Activated CD8-positive, alpha-beta memory T cell treated with anti-CD3 and anti-CD28 coated beads for 48 hours (primary cell): ENCODE results near the gene SH2D3C.

ENCODE experiments used
- DNase-seq, 3 experiments: peaks; one replicate each; pipeline ENCODE4 v3.0.0-alpha.2; 2020; ENCODE audit warnings: low read depth in 2 of 3, low spot score in 2 of 3

SH2D3C gene

DNA sequence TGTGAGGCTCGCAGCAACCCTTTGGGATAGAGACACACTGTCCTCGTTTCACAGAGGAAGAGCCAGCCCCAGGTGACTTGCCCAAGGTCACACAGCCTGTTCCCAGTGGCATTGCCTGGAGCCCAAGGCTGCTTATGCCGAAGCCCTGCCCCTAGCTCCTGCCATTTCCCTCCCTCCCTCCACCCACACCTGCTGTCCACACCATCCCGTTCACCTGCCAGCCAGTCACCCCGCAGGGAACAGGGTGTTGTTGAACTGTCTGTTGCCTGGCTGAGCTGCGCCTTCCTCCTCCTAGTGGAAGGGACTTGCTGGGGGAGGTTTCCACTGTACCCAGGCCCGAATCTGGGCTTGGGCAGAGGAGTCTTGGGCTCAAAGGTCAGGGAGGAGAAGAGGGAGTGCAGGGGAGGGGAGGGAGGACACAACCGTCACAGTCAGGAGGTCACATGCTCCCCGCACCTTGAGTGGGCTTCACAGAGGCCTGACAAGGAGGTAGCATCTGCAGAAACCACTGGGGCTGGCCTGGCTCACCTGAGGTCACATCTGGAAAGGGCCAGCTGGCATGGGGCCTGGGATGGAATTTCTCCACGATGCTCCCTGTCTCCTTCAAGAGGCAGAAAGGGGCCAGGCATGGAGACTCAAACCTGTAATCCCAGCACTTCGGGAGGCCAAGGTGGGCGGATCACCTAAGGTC lies 56.3 kb downstream of the SH2D3C start:
- no peak for DNase-seq

DNA sequence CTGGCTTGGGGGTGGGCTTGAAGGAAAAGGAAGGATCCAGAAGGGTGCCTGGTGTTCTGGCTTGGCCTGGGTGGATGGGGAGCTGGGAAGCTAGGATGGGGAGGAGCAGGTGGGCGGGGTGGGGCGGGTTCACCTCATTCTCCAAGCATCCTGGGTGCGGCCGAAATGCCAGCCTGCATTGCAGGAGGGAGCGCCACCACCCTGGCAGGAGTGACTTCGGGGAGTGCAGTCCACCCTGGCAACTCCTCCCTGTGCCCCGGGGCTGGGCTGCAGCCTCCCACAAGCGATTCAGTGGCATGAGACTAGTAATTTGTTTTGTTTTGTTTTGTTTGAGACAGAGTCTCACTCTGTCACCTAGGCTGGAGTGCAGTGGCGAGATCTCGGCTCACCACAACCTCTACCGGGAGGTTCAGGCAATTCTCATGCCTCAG lies 57.1 kb downstream of the SH2D3C start:
- DNase-seq = no peak

DNA sequence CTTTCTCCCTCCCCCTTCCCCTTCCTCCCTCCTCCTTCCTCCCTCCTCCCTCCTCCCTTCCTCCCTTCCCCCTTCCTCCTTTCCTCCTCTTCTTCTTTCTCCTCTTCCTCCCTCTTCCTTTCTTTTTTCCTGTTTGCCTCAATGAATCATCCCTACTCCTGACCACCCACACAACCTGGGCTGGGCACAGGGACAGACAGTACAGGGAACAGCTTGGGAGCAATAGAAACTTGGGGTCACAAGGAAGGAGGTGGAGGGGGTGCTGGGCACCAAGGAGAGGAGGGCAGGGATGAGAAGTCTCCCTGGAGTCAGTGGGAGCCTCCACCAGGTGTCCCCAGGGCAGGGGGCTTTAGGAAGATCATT lies 57.6 kb downstream of the SH2D3C start:
- DNase-seq = no peak

DNA sequence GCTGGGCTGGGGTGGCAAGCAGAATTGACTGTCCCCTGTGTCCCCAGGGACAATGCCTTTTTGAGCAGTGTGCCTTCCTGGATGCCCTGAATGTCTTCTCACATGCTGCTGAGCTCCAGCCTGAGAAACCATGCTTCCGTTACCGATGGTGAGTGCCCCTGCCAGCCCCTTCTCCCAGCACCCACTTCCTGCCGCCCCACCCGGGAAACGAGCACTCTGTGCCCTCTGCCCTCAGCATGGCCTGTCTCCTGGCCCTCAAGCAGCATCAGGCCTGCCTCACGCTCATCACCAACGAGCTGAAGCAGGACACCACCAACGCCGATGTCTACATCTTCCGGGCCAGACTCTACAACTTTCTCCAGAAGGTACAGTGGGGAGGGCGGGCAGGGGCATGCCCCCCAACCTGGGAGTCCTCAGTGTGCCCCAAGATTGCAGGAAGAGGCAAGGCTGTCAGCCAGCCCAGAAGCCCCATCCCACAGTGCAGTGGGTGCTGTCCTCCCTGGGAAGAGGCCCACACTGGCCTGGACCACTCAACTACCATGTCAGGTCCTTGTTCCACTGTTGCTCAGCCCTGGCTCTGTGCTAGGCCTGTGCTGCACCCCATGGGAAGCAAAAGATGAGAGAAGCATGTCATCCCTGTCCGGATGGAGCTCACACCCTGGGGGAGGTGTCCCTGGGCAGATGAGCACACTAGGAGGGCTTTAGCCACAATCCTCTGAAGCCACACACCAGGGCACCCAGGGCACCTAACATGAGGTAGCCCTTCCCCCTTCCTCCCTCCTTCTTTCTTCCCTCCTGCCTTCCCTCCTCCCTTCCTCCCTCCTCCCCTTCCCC lies 58.2 kb downstream of the SH2D3C start:
- no peak for DNase-seq

DNA sequence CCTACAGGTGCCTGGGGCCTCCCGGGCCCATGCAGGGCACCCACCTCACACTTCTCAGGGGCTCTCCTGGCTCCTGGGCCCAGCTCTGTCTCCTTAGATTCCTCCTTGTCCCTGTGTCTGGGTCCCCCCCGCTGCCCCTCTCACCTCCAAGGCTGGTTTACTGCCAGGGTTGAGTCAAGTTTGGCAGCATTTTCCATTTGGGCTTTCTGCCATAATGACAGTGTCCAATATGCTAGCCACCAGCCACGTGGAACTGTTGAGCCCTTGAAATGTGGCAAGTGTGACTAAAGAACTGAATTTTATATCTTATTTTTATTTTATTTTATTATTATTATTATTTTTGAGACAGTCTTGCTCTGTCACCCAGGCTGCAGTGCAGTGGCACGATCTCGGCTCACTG lies 60.7 kb downstream of the SH2D3C start:
- no peak for DNase-seq

DNA sequence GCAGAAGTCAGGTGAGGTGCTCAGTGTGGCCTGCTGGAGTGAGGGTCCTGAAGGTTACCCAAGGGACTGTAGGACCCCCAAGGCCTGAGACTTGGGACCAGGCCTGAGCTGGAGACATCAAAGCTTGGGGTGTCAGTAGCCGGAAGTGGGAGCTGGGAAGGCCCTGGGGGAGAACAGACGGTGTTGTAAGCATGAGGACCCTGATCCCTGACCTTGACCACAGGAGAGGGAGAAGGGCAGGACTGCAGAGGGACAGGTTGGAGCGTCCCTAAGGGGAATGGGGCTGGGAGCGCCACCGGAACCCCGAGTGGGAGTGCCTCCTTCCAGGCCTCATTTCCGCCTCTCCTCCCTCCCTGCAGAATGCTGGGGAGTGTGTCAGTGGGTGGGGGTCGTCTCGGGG lies 62.1 kb downstream of the SH2D3C start:
- DNase-seq = no peak

DNA sequence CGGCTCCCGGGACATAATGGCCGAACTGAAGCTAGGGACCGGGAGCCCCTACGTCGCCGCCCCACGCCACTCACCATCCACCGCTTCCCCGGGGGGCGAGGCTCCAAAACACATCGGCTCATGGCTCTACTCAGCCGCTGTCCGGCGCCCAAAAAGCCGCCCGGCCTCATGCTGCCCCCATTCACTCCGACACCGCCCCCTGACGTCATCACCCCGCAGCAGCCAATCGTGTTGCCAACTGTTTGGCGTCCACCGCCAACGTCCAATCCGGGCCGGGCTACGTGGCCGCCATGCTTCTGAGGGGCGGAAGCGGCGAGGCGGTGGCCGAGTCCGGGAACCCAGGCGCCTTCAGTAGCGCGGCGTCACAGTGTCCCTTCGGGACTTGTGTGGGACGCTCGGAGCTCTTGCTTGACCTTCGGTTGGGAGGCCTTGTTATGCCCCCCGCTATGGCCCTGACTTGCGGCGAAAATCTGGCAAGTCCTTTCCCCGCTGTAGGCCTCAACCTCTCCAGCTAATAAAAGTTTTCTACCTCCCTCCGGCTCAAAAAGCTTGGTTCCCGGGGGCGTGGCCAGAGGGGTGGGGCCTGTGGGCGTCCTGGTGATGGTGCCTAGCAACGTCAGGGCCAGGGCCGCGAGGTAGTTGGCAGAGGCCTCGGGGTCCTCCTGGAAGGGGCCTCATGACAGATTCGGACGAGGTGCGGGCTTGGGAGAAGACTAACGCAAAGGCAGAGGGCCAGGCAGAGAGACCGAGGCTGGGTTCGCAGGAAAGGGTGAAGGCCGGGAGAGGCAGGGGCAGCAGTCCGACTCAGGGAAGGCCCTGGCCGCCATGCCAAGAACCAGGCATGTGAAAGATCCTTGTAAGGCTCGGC lies 62.8 kb downstream of the SH2D3C start, which contains the start of the genes PTRH1 and TTC16:
PTRH1 (minus strand) TSS at position 194 of the 868 bp plus-strand sequence; CDS start at position 170, 24 bp downstream.
TTC16 (plus strand) TSS at position 610 of the 868 bp plus-strand sequence; CDS start at position 677, 67 bp downstream.
- peak; percentile 92 to 99 (median 98) for DNase-seq

DNA sequence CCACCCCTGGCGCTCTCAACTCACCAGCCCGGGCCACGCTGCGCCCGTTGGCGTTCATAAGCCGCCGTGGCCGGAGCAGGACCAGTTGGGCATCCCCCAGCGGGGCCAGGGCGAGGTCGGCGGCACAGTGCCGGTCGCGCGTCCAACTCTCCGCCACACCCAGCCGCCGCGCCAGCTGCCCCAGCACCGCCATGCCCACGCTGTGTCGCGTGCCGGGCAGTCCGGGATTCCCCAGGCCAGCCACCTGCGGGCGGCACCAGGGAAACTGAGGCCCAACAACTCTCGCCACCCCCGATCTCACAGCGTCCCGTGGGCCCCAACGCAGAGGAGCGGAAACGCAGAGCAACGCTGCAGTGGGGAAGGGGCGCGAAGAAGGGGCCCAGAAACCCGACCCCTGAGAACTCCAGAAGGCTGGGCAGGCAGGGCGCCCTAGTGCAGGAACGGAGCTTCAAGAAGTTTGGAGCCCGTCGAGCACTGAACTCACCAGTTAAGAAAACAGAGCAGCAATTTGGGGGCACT lies 63.5 kb downstream of the SH2D3C start:
- DNase-seq = no peak

DNA sequence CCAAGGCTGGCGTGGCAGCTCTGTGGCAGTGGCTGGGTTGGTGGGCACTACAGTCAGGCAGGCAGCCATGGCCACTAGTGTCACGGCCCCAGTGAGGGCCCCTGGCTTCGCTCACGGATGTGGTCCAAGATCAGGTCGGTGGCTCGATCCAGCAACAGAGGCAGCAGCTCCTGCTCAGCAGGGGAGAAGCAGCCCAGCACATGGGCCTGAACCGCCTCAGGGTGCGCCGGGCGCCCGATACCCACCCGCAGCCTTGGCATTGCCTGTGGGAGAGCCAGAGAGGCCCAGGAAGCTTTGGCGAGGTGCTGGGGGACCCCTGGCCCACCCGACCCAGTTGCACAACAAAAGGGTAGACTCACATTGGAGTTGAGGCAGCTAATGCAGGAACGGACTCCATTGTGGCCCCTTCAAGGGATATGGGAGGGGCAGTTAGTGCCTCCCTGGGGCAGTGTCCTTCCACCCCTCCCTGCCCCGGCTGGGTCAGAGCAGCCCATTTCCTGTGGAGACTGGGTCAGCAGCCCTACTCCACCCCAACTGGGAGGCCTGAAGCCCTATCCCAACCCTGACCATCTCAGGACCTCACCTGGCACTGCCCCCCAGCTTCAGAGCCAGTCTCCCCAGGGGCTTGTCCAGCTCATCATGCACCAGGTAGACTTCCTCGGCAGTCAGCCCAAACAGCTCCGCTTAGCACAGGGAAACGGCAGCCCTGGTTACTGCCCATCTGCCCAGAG lies 64.3 kb downstream of the SH2D3C start:
- no peak for DNase-seq

DNA sequence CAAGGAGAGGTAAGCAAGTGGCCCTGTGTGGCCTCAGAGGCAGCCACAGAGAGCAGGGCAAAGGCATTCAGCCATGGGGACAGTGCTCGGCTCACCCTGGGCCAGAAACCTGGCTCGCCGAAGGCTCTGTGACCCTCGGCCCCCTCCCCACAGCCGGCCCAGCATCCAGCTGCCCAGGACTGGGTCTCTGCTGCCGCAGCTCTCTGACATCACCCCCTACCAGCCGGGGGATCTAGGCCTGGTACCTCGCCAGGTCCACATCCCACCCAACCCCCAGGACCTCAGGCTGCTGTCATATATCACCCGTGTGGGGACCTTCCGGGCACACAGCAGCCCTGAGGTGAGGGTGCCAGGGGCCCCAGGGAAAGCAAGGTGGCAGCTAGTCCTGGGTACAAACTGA lies 65.6 kb downstream of the SH2D3C start:
- DNase-seq = no peak

DNA sequence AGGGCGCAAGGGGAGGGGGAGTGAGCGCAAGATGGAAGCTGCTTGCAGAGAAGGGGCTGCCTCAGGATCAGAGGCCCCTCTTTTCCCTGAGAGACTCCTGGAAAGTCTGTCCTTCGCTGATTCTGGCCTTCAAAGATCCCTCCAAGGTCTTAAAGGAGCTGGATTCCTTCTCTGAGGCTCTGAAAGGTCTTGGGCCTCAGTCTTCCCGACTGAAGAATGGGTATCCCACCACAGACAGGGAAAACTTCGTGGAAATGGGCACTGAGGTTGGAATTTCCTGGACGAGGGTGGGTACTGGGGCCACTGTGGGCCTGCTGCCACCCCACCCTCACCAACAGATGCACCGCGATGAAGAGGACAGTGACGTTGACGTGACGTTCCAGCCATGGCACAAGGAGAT lies 66.1 kb downstream of the SH2D3C start:
- DNase-seq = no peak

DNA sequence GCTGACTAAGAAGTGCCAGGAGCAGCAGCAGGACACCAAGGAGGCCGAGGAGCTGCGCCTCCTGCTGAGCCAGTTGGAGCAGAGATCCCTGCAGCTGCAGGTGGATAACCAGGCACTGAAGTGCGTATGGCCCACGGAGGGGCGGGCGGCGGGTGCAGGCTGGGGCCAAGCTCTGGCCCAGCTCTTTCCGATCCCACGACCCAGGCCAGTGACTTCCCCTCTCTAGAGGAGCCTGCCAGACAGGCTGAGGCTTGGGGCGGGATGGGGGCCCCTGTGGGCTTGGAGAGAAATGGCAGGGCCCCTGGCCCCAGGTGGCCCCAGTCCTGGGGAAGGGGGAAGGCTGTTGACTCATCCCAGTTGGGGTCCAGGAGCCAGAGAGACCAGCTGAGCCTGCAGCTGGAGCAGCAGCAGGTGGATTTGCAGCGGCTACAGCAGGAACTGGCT lies 66.6 kb downstream of the SH2D3C start:
- no peak for DNase-seq

DNA sequence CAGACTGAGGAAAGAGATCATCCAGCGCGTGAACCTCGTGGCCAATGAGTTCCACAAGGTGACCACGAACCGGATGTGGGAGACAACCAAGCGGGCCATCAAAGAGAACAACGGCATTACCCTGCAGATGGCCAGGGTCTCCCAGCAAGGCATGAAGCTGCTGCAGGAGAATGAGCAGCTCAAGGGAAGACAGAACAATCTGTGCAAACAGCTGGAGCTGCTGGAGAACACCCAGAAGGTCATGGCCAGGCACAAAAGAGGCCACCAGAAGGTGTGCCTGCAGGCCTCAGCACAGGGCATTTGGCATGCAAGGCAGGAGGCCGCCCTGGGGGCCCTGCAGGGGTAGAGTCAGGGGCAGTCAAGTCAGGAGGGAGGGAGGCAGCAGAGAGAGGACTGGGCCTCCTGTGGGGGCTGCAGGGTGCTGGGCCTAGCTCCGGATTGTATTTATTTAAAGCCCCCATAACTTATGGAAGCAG lies 67.2 kb downstream of the SH2D3C start:
- DNase-seq = no peak

DNA sequence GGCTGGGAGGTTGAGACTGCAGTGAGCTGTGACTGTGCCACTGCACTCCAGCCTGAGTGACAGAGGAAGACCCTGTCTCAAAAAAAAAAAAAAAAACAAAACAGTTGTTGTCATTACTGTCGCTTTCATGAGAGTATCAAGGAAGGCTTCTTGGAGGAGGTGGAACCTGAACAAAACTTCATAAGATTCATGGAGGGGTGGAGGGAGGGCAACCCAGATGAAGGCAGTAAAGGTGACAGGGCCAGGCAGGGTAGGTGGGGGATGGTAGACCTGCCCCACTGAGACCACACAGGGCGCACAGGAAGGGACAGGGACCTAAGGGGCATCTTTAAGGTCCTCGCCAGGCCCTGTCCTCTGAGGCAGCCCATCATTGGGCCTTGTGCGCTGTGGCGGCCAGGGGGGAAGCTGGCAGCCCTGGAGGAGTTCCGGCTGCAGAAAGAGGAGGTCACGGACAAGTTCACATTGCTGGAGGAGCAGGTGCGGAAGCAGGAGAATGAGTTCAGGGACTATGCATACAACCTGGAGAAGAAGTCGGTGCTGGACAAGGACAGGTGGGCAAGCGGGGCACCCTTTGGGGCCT lies 68.2 kb downstream of the SH2D3C start:
- DNase-seq = no peak

DNA sequence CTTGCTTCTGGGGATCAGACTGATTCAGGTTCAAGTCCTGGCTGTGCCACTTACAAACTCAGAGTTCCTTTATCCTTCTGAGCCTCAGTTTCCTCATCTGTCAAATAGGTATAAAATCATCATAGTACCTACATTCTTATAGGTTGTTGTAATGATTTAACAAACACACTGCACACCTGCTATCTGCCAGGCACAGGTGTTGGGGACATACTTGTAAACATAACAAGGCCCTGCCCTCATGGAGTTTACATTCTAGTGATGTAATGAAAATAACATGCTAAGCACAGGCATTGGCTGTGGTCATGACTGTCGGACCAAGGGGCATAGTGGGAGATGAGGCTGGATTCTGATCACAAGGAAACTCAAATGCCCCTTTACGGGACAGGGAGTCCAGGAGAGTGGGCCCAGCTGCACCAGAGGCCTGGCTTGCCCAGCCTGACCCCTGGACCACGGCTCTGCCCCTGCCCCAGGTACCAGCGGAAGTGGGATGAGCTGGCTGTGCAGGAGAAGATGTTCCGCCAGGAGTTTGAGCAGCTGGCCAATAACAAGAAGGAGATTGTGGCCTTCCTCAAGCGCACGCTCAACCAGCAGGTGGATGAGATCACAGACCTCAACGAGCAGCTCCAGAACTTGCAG lies 69.4 kb downstream of the SH2D3C start:
- DNase-seq = no peak

DNA sequence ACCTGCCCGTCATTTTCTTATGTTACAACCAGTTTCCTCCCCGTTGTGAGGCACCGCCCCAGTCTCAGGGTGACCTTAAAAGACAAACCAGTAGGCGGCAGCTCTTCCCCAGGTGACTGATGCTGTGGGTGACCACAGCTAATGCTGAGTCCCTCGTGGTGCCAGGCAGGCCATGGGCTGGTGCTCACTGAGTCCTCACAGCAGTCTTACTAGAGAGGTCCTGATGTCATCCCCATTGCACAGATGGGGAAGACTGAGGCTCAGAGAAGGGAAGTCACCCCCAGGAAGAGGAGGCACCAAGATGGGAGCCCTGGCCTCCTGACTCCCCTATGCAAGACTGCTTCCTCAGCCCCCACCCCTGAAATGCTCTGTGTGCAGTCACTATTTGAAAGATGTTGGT lies 70.7 kb downstream of the SH2D3C start:
- DNase-seq = no peak

DNA sequence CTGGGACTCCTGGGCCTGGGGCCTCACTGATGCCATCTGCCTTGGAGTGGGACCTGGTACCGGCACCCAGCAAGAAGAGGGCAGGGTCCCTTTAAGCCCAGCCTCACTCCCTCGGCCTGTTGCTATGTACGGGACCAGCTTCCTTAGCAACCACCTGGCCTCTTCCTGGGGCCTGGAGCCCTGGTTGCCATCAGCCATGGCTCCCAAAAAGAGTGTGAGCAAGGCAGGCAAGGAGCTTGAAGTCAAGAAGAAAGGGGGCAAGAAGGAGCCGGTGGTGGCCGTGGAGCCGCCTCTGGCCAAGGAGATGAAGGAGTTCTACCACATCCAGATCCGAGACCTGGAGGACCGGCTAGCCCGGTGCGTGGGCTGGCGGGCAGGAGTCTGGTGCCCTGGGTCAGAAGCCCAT lies 71.6 kb downstream of the SH2D3C start, which contains the start of gene CFAP157:
CFAP157 (plus strand) TSS at position 153 of the 406 bp plus-strand sequence; CDS start at position 197, 44 bp downstream.
- DNase-seq = no peak

DNA sequence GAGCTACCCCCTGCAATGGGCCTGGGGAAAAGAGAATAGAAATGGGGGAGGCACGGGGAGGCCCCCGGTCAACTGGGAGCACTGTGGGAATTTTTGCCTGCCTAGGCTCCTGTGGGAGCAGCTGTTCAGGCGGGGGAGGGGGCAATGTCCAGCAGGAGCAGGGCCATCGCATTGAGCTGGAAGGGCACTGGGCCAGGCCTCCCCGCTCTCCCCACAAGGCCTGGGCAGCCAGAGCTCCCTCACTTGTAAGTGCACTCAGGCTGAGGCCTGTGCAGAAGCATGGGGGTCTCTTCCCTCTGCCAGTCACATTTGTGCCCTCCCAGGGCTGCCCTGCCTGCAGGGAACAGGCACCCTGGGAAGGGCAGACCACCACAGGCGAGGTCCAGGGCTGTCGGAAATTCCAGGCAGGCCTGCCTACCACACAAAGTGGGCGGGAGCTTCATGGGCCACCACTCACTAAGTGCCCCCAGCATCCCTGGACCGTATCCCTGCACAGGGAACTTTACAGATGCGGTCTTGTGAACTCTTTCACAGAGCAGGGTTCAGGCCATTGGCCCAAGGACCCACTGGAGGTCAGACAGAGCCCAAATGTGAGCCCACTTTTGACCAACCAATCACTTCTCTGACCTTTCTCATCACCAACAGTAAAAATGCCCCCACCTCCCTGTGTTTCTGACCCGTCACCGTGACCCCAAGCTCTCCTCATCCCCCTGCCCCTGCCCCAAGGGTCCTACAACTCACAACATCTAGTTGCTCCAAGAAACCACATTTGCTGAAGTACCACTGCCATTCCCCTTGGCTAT lies 72.7 kb downstream of the SH2D3C start:
- DNase-seq = no peak
